Neural progenitor cell (in vitro differentiated cells): ENCODE measurements around the gene BICDL1. TPM values are rescaled to one million over a fixed set of nuclear protein-coding genes. Genes with fewer than 3 reads are reported as not detected.

Experiments
- DNase-seq: peaks from one replicate; pipeline ENCODE4 v3.0.0-alpha.2; 2016; ENCODE audit warnings: low spot score
- H2AFZ ChIP-seq: fragments of 200-600 bp; sonication (generic); replicated peaks from 2 replicates; pipeline ENCODE4 v1.6.1; 2016; ENCODE audit warnings: antibody characterized with exemption
- H3F3A ChIP-seq: fragments of 200-600 bp; sonication (generic); 2 replicates; pipeline ENCODE4 v1.6.1; 2016; ENCODE audit warnings: antibody characterized with exemption, low read depth
- H3K27ac ChIP-seq: fragments of 200-600 bp; sonication (generic); 2 replicates; pipeline ENCODE4 v1.5.1; 2016; ENCODE audit warnings: mild to moderate bottlenecking
- H3K27me3 ChIP-seq: fragments of 200-600 bp; sonication (generic); 2 replicates; pipeline ENCODE4 v1.6.1; 2016; ENCODE audit warnings: mild to moderate bottlenecking, moderate library complexity
- H3K36me3 ChIP-seq: fragments of 200-600 bp; sonication (generic); 2 replicates; pipeline ENCODE4 v1.5.1; 2016
- H3K4me1 ChIP-seq: fragments of 200-600 bp; sonication (generic); 2 replicates; pipeline ENCODE4 v1.6.1; 2016; ENCODE audit warnings: mixed run types
- H3K4me2 ChIP-seq: fragments of 200-600 bp; sonication (generic); 2 replicates; pipeline ENCODE4 v1.6.1; 2016
- H3K4me3 ChIP-seq: fragments of 200-600 bp; sonication (generic); 2 replicates; pipeline ENCODE4 v1.5.1; 2016
- H3K79me2 ChIP-seq: fragments of 200-600 bp; sonication (generic); 2 replicates; pipeline ENCODE4 v1.6.1; 2016; ENCODE audit warnings: low read depth
- H3K9ac ChIP-seq: fragments of 200-600 bp; sonication (generic); 2 replicates; pipeline ENCODE4 v1.6.1; 2016
- H3K9me3 ChIP-seq: fragments of 200-600 bp; sonication (generic); 2 replicates; pipeline ENCODE4 v1.5.1; 2016; ENCODE audit warnings: low read depth
- H4K20me1 ChIP-seq: fragments of 200-600 bp; sonication (generic); 2 replicates; pipeline ENCODE4 v1.6.1; 2016; ENCODE audit warnings: low read depth
- H3K27ac Mint-ChIP-seq: 3 replicates; pipeline ENCODE4 v1.8.0; 2021; ENCODE audit warnings: mixed read lengths
- H3K27me3 Mint-ChIP-seq: 2 replicates; pipeline ENCODE4 v1.8.0; 2022; ENCODE audit warnings: low read depth, mild to moderate bottlenecking, inconsistent platforms, moderate library complexity, mixed read lengths; ENCODE audit not compliant: insufficient read depth
- H3K36me3 Mint-ChIP-seq: 3 replicates; pipeline ENCODE4 v1.8.0; 2021; ENCODE audit warnings: mixed read lengths
- H3K4me1 Mint-ChIP-seq: 3 replicates; pipeline ENCODE4 v1.8.0; 2021; ENCODE audit warnings: mixed read lengths
- H3K4me3 Mint-ChIP-seq: 3 replicates; pipeline ENCODE4 v1.8.0; 2021; ENCODE audit warnings: mild to moderate bottlenecking, moderate library complexity, mixed read lengths
- H3K9me3 Mint-ChIP-seq: 3 replicates; pipeline ENCODE4 v1.8.0; 2020; ENCODE audit warnings: mixed read lengths
- CTCF ChIP-seq: fragments of 200-600 bp; sonication (generic); IDR thresholded peaks from 2 replicates; pipeline ENCODE4 v1.5.1; 2017; ENCODE audit warnings: antibody characterized with exemption, mild to moderate bottlenecking
- EZH2 ChIP-seq: fragments of 200-600 bp; sonication (generic); IDR thresholded peaks from 2 replicates; pipeline ENCODE4 v1.6.1; 2017; ENCODE audit warnings: antibody characterized with exemption, mild to moderate bottlenecking, moderate library complexity
- EZH2phosphoT487 ChIP-seq: fragments of 200-600 bp; sonication (generic); IDR thresholded peaks from 2 replicates; pipeline ENCODE4 v1.6.1; 2017; ENCODE audit warnings: antibody characterized with exemption
- total RNA-seq: library from RNA; depleted of rRNA; stranded (reverse); fragments of >200 nt; gene quantifications from 2 replicates; pipeline ENCODE4 v1.2.3, GENCODE V29; 2015; ENCODE audit warnings: low replicate concordance

BICDL1 gene
- total RNA-seq, 1 donor from 2014 or later = 3.8 TPM

GRCh38 chr12:120048263-120048662 lies 59.2 kb downstream of the BICDL1 start:
- H3K27me3 ChIP-seq = no peaks in the 10 kb centered on the region
- H3K9me3 Mint-ChIP-seq = peaks cover 2% of the 10 kb centered on the region
- no peak overlapping the region for H2AFZ ChIP-seq
- H3K27ac Mint-ChIP-seq = no peak overlapping the region
- H3K4me1 ChIP-seq = peaks cover 6% of the 10 kb centered on the region
- H3K4me3 ChIP-seq = no peak overlapping the region
- no peaks in the 10 kb centered on the region for H3K36me3 Mint-ChIP-seq
- no peaks in the 10 kb centered on the region for H3K79me2 ChIP-seq
- H3F3A ChIP-seq = no peaks in the 10 kb centered on the region
- H3K9ac ChIP-seq = no peak overlapping the region
- H3K27me3 Mint-ChIP-seq = no peaks in the 10 kb centered on the region
- no peaks in the 10 kb centered on the region for H3K9me3 ChIP-seq
- no peaks in the 10 kb centered on the region for H4K20me1 ChIP-seq
- H3K36me3 ChIP-seq = no peaks in the 10 kb centered on the region
- no peak overlapping the region for H3K4me2 ChIP-seq
- no peak overlapping the region for H3K27ac ChIP-seq
- no peak for DNase-seq
- H3K4me1 Mint-ChIP-seq = peaks cover 23% of the 10 kb centered on the region
- no peak overlapping the region for H3K4me3 Mint-ChIP-seq
- TF ChIP-seq EZH2phosphoT487 = no peak
- TF ChIP-seq EZH2 = no peak
- no peak for TF ChIP-seq CTCF

GRCh38 chr12:120049426-120049825 lies 60.4 kb downstream of the BICDL1 start:
- no peak overlapping the region for H3K27ac Mint-ChIP-seq
- no peaks in the 10 kb centered on the region for H3K79me2 ChIP-seq
- no peaks in the 10 kb centered on the region for H3K27me3 ChIP-seq
- no peaks in the 10 kb centered on the region for H3K9me3 ChIP-seq
- H3F3A ChIP-seq = no peaks in the 10 kb centered on the region
- DNase-seq = no peak
- H3K9ac ChIP-seq = no peak overlapping the region
- H3K4me1 ChIP-seq = peaks cover 6% of the 10 kb centered on the region
- H3K36me3 Mint-ChIP-seq = no peaks in the 10 kb centered on the region
- no peaks in the 10 kb centered on the region for H3K36me3 ChIP-seq
- no peak overlapping the region for H3K4me3 ChIP-seq
- H3K9me3 Mint-ChIP-seq = peaks cover 2% of the 10 kb centered on the region
- no peaks in the 10 kb centered on the region for H4K20me1 ChIP-seq
- no peaks in the 10 kb centered on the region for H3K27me3 Mint-ChIP-seq
- no peak overlapping the region for H2AFZ ChIP-seq
- TF ChIP-seq CTCF (no peak), EZH2 (no peak), EZH2phosphoT487 (no peak)
- no peak overlapping the region for H3K27ac ChIP-seq
- H3K4me1 Mint-ChIP-seq = peaks cover 14% of the 10 kb centered on the region
- H3K4me2 ChIP-seq = no peak overlapping the region
- H3K4me3 Mint-ChIP-seq = no peak overlapping the region

- H3K9me3 ChIP-seq = no peaks in the 10 kb centered on the region
Measured at GRCh38 chr12:120051535-120051934, 62.5 kb downstream of the BICDL1 start.

More at GRCh38 chr12:120051535-120051934, 62.5 kb downstream of the BICDL1 start:
- Mint-ChIP-seq H3K4me1 (peaks cover 10% of the 10 kb centered on the region), H3K36me3 (no peaks in the 10 kb centered on the region), H3K4me3 (no peak overlapping the region), H3K9me3 (peaks cover 2% of the 10 kb centered on the region), H3K27me3 (no peaks in the 10 kb centered on the region), H3K27ac (no peak overlapping the region)
- DNase-seq = no peak
- Histone ChIP-seq H3F3A (no peaks in the 10 kb centered on the region), H3K9ac (no peak overlapping the region), H3K79me2 (no peaks in the 10 kb centered on the region), H3K4me1 (peaks cover 6% of the 10 kb centered on the region), H3K27ac (no peak overlapping the region), H2AFZ (no peak overlapping the region), H4K20me1 (no peaks in the 10 kb centered on the region), H3K4me2 (no peak overlapping the region), H3K27me3 (no peaks in the 10 kb centered on the region), H3K36me3 (no peaks in the 10 kb centered on the region), H3K4me3 (no peak overlapping the region)
- TF ChIP-seq EZH2 (no peak), CTCF (no peak), EZH2phosphoT487 (no peak)
